B cell (primary cell): ENCODE results near the gene DLGAP4. TPM values are rescaled to one million over a fixed set of nuclear protein-coding genes. Genes with fewer than 3 reads are reported as not detected.

Source experiments
- ATAC-seq: fragments of 200-7000 bp; cut with Tn5 transposase; one replicate; pipeline ENCODE4 v1.10.0; 2021; ENCODE audit warnings: low read depth, mild to moderate bottlenecking, moderate number of reproducible peaks, moderate library complexity
- CTCF ChIA-PET: fragments of 350-600 bp; sonication (Branson Sonifier 250); formaldehyde crosslinking; loops from one replicate; lab custom pipeline; 2021; ENCODE audit warnings: antibody characterized with exemption, inconsistent platforms; lab: Charles Lee
- POLR2A ChIA-PET: fragments of 350-600 bp; sonication (Branson Sonifier 250); formaldehyde crosslinking; loops from one replicate; lab custom pipeline; 2021; ENCODE audit warnings: antibody characterized with exemption; lab: Charles Lee
- DNase-seq: peaks from one replicate; pipeline ENCODE4 v3.0.0; 2013
- H2AFZ ChIP-seq: 2 replicates; pipeline ENCODE4 v1.6.1; 2012; ENCODE audit warnings: mild to moderate bottlenecking, low read depth, low read length; ENCODE audit not compliant: insufficient read depth, poor library complexity, severe bottlenecking
- H3K27ac ChIP-seq, 2 donors: 1 replicate in 1 of 2; 2 replicates in 1 of 2; pipeline ENCODE4 v1.5.1; 2012 to 2013; ENCODE audit warnings: low read length in 2 of 2, mild to moderate bottlenecking in 2 of 2, moderate library complexity in 1 of 2
- H3K27me3 ChIP-seq, 4 experiments: fragments of 200-600 bp in 1 of 4; sonication (generic) in 1 of 4; replicated peaks in 1 of 4; 1 replicate in 2 of 4; 2 replicates in 2 of 4; pipeline versions ENCODE4 v1.6.1 to v1.7.0; 2013 to 2016; ENCODE audit warnings: low read length in 3 of 4, mild to moderate bottlenecking in 2 of 4, mixed read lengths in 1 of 4, moderate library complexity in 1 of 4; ENCODE audit not compliant: insufficient read depth in 4 of 4, control insufficient read depth in 3 of 4; ENCODE audit errors: control extremely low read depth in 1 of 4
- H3K36me3 ChIP-seq, 2 experiments: replicated peaks in 1 of 2; 1 replicate in 1 of 2; 2 replicates in 1 of 2; pipeline versions ENCODE4 v1.6.1 to v1.7.1; 2013; ENCODE audit warnings: low read length in 1 of 2; ENCODE audit not compliant: insufficient read depth in 2 of 2, control insufficient read depth in 1 of 2; ENCODE audit errors: control extremely low read depth in 1 of 2, extremely low read depth in 1 of 2
- H3K4me1 ChIP-seq, 2 donors: fragments of 200-600 bp in 1 of 2; sonication (generic) in 1 of 2; 1 replicate in 1 of 2; 2 replicates in 1 of 2; pipeline versions ENCODE4 v1.5.1 to v1.6.1; 2013 to 2017; ENCODE audit warnings: low read length in 2 of 2; ENCODE audit not compliant: control insufficient read depth in 2 of 2, insufficient read depth in 2 of 2
- H3K4me2 ChIP-seq: replicated peaks from 2 replicates; pipeline ENCODE3; 2012; ENCODE audit warnings: mild to moderate bottlenecking, low read depth, low read length; ENCODE audit not compliant: poor library complexity, severe bottlenecking
- H3K4me3 ChIP-seq, 5 experiments: fragments of 200-600 bp in 1 of 5; sonication (generic) in 1 of 5; 1 replicate in 3 of 5; 2 replicates in 2 of 5; pipeline versions ENCODE4 v1.5.1 to v1.7.0; 2011 to 2016; ENCODE audit warnings: low read length in 4 of 5, mild to moderate bottlenecking in 4 of 5, low read depth in 2 of 5, control low read depth in 1 of 5, moderate library complexity in 1 of 5; ENCODE audit not compliant: insufficient read depth in 1 of 5; ENCODE audit errors: control extremely low read depth in 1 of 5, extremely low read depth in 1 of 5
- H3K79me2 ChIP-seq: fragments of 200-600 bp; sonication (generic); one replicate; pipeline ENCODE4 v1.6.0; 2016; ENCODE audit warnings: low read length; ENCODE audit not compliant: control insufficient read depth, insufficient read depth
- H3K9ac ChIP-seq: fragments of 200-600 bp; sonication (generic); 2 replicates; pipeline ENCODE4 v1.6.1; 2017; ENCODE audit warnings: mild to moderate bottlenecking, low read length, moderate library complexity
- H3K9me3 ChIP-seq, 3 donors: one replicate each; pipeline versions ENCODE4 v1.6.1 to v1.7.1; 2013; ENCODE audit warnings: low read length in 2 of 3; ENCODE audit not compliant: control insufficient read depth in 2 of 3, insufficient read depth in 1 of 3; ENCODE audit errors: control extremely low read depth in 1 of 3
- H4K20me1 ChIP-seq: 2 replicates; pipeline ENCODE4 v1.6.0; 2012; ENCODE audit warnings: mild to moderate bottlenecking, low read length; ENCODE audit not compliant: insufficient read depth, control insufficient read depth, poor library complexity, severe bottlenecking
- H3K27ac Mint-ChIP-seq: one replicate; pipeline ENCODE4 v1.8.0; 2021; ENCODE audit warnings: mixed read lengths
- H3K27me3 Mint-ChIP-seq: one replicate; pipeline ENCODE4 v1.8.0; 2021; ENCODE audit warnings: mixed read lengths
- H3K4me1 Mint-ChIP-seq: one replicate; pipeline ENCODE4 v1.8.0; 2021; ENCODE audit warnings: mixed read lengths
- H3K4me3 Mint-ChIP-seq: one replicate; pipeline ENCODE4 v1.8.0; 2021; ENCODE audit warnings: mixed read lengths
- H3K9me3 Mint-ChIP-seq: one replicate; pipeline ENCODE4 v1.8.0; 2022; ENCODE audit warnings: mixed read lengths; ENCODE audit not compliant: insufficient read depth
- CTCF ChIP-seq: fragments of 200-600 bp; IDR thresholded peaks from one replicate; pipeline ENCODE4 v1.8.0; 2022; ENCODE audit warnings: antibody characterized with exemption, mild to moderate bottlenecking
- EZH2 ChIP-seq: IDR thresholded peaks from 2 replicates; pipeline ENCODE4 v1.6.1; 2012; ENCODE audit warnings: borderline replicate concordance, low read depth, mild to moderate bottlenecking, moderate library complexity, low read length; ENCODE audit not compliant: insufficient read depth, poor library complexity, severe bottlenecking
- WGBS: methylation state at CpG from one replicate; pipeline ENCODE4 v1.1.5; 2013; ENCODE audit warnings: missing lambda C conversion rate; ENCODE audit not compliant: insufficient coverage; 5-methylcytosine and 5-hydroxymethylcytosine counted together
- intact Hi-C: fragments of 100-400 bp; cut with micrococcal nuclease; formaldehyde crosslinking; loops from one replicate; pipeline ENCODE4 v1.10.0; 2022
- polyA plus RNA-seq: library from polyadenylated mRNA; depleted of rRNA; stranded (reverse); fragments of >200 nt; gene quantifications from 2 replicates; pipeline ENCODE4 v1.2.3, GENCODE V29; 2012
- total RNA-seq, 2 donors: library from RNA; stranded (reverse); fragments of 120-200 nt in 1 of 2; gene quantifications; 1 replicate in 1 of 2; 2 replicates in 1 of 2; pipeline versions ENCODE4 v1.2.3 to v1.2.4, GENCODE V29; 2013 to 2022

Gene DLGAP4
- total and polyA plus RNA-seq, 2 donors (not counting 1 experiment from before 2014, with no cell fraction given) = 68.8 to 87.8 TPM

GRCh38 chr20:36303831-36304230, 2.3 kb upstream of the DLGAP4 start:
- Mint-ChIP-seq H3K27me3 (peaks cover 70% of the 10 kb centered on the region), H3K4me1 (peaks cover 14% of the 10 kb centered on the region), H3K27ac (no peak overlapping the region), H3K9me3 (no peaks in the 10 kb centered on the region), H3K4me3 (no peak overlapping the region)
- H3K9me3 ChIP-seq = peaks cover 0 to 13% (median 0%) of the 10 kb centered on the region in 3 donors
- no peak overlapping the region for H2AFZ ChIP-seq
- H3K9ac ChIP-seq = no peak overlapping the region
- H3K4me3 ChIP-seq = no peak overlapping the region
- no peak overlapping the region for H3K4me2 ChIP-seq
- H4K20me1 ChIP-seq = no peaks in the 10 kb centered on the region
- ChIA-PET POLR2A (no interaction called here), CTCF (no interaction called here)
- ATAC-seq (no peak), DNase-seq (no peak)
- no peak for TF ChIP-seq CTCF
- TF ChIP-seq EZH2 = no peak
- no peak overlapping the region for H3K27ac ChIP-seq
- H3K79me2 ChIP-seq = no peaks in the 10 kb centered on the region
- peaks cover 11 to 13% of the 10 kb centered on the region in 2 donors for H3K4me1 ChIP-seq
- no peaks in the 10 kb centered on the region for H3K36me3 ChIP-seq
- 75% methylated on average over 1 of the region's 1 CpG for whole genome bisulfite sequencing
- intact Hi-C loops = no loop called here
- H3K27me3 ChIP-seq = peaks cover 0 to 74% (median 21%) of the 10 kb centered on the region in 4 experiments

- intact Hi-C loops = no loop called here
- no peak for DNase-seq
- no peak for ATAC-seq
- peaks cover 14% of the 10 kb centered on the region for H3K4me1 Mint-ChIP-seq
- ChIA-PET POLR2A (no interaction called here), CTCF (interaction anchor here (0.9 kb wide), 1 partner anchor 134 kb away, joined by 3 read pairs; no protein-coding TSS in a partner anchor)
- Histone ChIP-seq H3K36me3 (no peaks in the 10 kb centered on the region), H3K79me2 (no peaks in the 10 kb centered on the region), H4K20me1 (no peaks in the 10 kb centered on the region), H3K27me3 (peaks cover 0 to 77% (median 21%) of the 10 kb centered on the region in 4 experiments), H3K9ac (no peak overlapping the region), H3K4me2 (no peak overlapping the region), H3K9me3 (peaks cover 0 to 9% (median 0%) of the 10 kb centered on the region in 3 donors), H2AFZ (no peak overlapping the region), H3K4me3 (no peak overlapping the region), H3K4me1 (peaks cover 11 to 13% of the 10 kb centered on the region in 2 donors), H3K27ac (no peak overlapping the region)
- peak overlapping the region; percentile 84 for H3K4me3 Mint-ChIP-seq
- no peak overlapping the region for H3K27ac Mint-ChIP-seq
- H3K27me3 Mint-ChIP-seq = peaks cover 71% of the 10 kb centered on the region
- WGBS = 59% methylated on average over 9 of the region's 10 CpGs
- no peaks in the 10 kb centered on the region for H3K9me3 Mint-ChIP-seq
- TF ChIP-seq CTCF (no peak), EZH2 (no peak)
Observed at GRCh38 chr20:36304786-36305495, 1.2 kb upstream of the DLGAP4 start.
